Measurements from ENCODE around the gene SLMAP.
"Not testable (repeated sequence)": the region's sequence is repeated elsewhere in the genome, so short reads cannot be mapped to it uniquely, and the experiment has no call there.

The SLMAP gene

GRCh38 chr3:57863380-57863779, 107.3 kb downstream of the SLMAP start:
- Histone ChIP-seq H3K27ac (no peak overlapping the region), H3K4me3 (no peak overlapping the region)

- no peak overlapping the region for H3K27ac ChIP-seq
- no peak overlapping the region for H3K4me3 ChIP-seq
Measured at GRCh38 chr3:57864853-57865252, 108.7 kb downstream of the SLMAP start.

DNA sequence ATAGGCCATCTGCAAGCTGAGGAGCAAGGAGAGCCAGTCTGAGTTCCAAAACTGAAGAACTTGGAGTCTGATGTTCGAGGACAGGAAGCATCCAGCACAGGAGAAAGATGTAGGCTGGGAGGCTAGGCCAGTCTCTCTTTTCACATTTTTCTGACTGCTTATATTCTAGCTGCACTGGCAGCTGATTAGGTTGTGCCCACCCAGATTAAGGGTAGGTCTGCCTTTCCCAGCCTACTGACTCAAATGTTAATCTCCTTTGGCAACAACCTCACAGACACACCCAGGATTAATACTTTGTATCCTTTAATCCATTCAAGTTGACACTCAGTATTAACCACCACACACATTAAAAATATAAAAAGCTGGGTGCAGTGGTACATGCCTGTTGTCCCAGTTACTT, 113.0 kb downstream of the SLMAP start:
- H3K4me3 ChIP-seq, H3K27ac ChIP-seq: not testable (repeated sequence)

- Histone ChIP-seq H3K27ac (no peak overlapping the region), H3K4me3 (no peak overlapping the region)
Measured at GRCh38 chr3:57872606-57873005, 116.5 kb downstream of the SLMAP start.

- H3K27ac ChIP-seq = no peak overlapping the region
- no peak overlapping the region for H3K4me3 ChIP-seq
Measured at GRCh38 chr3:57876632-57877031, 120.5 kb downstream of the SLMAP start.

DNA sequence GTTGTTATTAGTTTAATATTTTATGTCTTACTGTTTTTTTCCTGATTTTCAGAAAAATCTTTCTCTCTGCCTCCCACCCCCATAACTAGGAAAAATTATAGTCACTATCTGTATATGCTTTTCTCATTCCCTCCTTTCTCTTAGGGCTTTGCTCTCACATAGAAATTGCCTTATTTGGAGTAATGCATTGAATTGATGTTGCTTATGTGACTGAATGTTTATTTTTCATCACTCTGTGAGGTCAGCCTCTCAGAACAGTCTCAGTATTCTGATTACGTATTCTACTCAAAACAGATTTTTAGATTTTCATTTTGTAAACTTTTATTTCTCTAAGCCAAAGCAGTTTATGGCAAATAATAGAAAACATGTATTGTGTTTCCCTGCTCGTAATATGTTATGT, 121.0 kb downstream of the SLMAP start:
- Histone ChIP-seq H3K27ac (no peak overlapping the region), H3K4me3 (no peak overlapping the region)

DNA sequence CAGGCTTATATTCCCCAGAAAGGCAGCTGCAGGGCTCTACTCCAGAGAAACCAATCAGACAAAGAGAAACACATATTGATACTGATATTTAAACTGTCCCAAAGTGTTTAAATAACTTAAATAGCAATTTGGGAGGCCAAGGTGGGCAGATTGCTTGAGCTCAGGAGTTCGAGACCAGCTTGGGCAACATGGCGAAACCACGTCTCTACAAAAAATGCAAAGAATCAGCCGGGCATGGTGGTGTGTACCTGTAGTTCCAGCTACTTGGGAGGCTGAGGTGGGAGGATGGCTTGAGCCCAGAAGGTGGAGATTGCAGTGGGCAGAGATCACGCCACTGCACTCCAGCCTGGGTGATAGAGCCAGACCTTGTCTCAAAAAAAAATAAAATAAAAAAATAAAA, 128.3 kb downstream of the SLMAP start:
- not testable (repeated sequence) for H3K27ac ChIP-seq, H3K4me3 ChIP-seq

GRCh38 chr3:57889807-57890206, 133.7 kb downstream of the SLMAP start:
- Histone ChIP-seq H3K4me3 (no peak overlapping the region), H3K27ac (peak overlapping the region in 2 of 21 experiments; percentile 7 to 16)

GRCh38 chr3:57890874-57891273, 134.8 kb downstream of the SLMAP start:
- Histone ChIP-seq H3K4me3 (no peak overlapping the region), H3K27ac (peak overlapping the region in 1 of 21 experiments; percentile 16)

- H3K27ac ChIP-seq = no peak overlapping the region
- no peak overlapping the region for H3K4me3 ChIP-seq
Measured at GRCh38 chr3:57892423-57892822, 136.3 kb downstream of the SLMAP start.

DNA sequence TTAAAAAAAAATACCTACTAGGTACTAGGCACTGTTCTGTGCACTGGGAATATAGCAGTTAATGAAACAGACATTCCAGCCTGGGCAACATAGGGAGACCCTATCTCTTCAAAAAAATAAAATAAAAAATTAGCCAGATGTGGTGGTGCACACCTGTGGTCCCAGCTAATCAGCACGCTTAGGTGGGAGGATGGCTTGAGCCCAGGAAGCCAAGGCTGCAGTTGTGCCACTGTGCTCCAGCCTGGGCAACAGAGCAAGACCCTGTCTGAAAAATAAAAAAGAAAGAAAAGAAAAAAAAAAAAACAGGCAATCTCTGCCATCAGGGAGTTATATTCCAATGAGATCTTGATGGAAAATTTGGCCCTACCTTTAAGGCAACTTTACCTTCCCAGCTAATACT, 137.0 kb downstream of the SLMAP start:
- peak overlapping the region in 1 of 21 experiments; percentile 7 for H3K27ac ChIP-seq
- H3K4me3 ChIP-seq = no peak overlapping the region

DNA sequence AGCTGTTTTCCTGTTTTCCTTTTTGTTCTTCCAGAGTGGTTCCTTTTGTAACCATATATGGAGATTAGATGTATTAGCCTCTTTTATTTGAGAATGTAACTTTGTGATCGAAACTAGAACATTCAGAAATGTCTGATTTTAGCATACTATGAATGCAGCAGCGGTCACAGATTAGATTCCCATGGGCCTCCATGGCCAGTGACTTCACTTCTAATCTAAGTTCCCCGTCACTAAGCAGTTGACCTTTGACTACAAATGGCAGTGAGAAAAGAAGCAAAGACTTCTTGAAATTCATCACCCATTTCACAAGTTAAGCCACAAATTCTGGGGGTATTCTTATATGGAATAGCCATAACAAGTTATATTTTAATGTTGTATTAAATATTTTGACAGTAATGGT, 137.6 kb downstream of the SLMAP start:
- Histone ChIP-seq H3K4me3 (no peak overlapping the region), H3K27ac (no peak overlapping the region)

DNA sequence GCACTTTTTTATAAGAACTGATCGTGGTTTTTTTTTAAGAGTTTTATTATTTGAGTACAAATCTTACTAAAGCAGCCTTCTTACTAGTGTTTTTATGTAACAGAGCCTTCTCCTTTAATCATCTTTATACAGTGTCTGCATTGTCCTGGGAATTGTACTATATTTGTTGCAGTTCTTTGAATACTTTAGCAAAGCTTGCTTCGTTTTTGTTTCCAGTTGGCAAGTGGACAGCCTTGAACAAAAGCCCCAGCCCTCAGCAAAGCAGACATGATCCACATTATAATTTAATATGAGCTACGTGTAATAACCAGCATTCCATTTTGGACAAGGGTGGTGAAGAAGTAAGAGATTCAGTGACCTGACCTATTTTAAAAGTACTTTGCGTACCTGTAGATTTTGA, 139.9 kb downstream of the SLMAP start:
- Histone ChIP-seq H3K27ac (peak overlapping the region in 1 of 21 experiments; percentile 2), H3K4me3 (no peak overlapping the region)

- Histone ChIP-seq H3K4me3 (no peak overlapping the region), H3K27ac (no peak overlapping the region)
Measured at GRCh38 chr3:57896691-57897090, 140.6 kb downstream of the SLMAP start.

DNA sequence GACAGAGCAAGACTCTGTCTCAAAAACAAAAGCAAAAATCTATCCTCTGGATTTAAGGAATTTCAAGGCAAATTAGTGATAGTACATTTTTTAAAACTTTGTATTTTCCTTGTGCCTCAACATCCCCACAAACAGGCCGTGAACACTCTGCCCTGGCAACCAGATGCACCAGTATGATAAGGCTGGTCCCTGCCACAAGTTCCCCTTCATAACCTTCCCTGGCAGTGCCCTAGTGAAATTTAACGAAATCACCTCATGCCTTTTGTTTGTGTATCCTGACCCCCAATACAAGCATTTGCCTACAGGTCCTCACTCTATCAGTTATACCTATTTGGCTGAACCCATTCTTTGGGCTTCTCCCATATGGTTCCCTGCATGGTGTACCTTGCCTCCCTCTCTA, 144.7 kb downstream of the SLMAP start:
- H3K27ac ChIP-seq = no peak overlapping the region
- H3K4me3 ChIP-seq = no peak overlapping the region

DNA sequence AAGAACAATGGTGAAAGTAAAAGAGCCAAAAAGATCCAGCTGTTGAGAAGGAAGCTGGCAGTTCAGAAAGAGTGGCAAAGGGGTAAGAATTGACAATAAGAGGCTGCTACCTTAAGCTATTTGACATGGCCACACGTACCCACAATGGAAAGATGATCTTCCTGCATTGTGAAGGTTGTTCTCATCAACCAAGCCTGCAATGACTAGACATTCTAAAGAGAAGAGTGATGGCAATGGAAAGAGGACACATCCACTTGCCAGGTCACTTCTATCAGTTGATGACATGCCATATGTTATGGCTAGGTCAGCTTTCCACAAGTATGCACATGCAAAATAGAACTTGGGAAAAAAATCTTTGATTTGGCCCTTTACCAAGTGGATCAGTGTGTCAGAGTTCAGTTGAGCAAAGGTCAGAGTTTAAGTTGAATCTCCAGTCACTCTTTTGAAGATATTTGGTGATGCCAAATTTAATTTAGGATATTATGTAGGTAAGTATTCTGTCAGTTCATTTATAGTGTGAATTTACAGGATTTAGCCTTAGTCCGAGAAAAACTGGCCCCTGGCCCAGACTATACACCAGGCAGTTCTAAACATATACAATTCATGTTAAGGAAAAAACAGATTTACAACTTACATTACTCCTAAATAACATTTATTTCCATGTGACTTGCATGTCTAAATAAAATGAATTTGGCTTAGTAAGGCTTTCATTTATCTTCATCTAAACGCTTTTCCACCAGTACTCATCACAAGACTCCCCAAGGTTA, 147.2 kb downstream of the SLMAP start:
- no peak overlapping the region for H3K27ac ChIP-seq
- H3K4me3 ChIP-seq = no peak overlapping the region

- Histone ChIP-seq H3K4me3 (no peak overlapping the region), H3K27ac (no peak overlapping the region)
Measured at GRCh38 chr3:57910990-57911389, 154.9 kb downstream of the SLMAP start.

- Histone ChIP-seq H3K27ac (no peak overlapping the region), H3K4me3 (no peak overlapping the region)
Measured at GRCh38 chr3:57911593-57911992, 155.5 kb downstream of the SLMAP start.

GRCh38 chr3:57917601-57918000, 161.5 kb downstream of the SLMAP start:
- Histone ChIP-seq H3K27ac (peak overlapping the region in 11 of 21 experiments; percentile 1 to 66 (median 30)), H3K4me3 (no peak overlapping the region)

DNA sequence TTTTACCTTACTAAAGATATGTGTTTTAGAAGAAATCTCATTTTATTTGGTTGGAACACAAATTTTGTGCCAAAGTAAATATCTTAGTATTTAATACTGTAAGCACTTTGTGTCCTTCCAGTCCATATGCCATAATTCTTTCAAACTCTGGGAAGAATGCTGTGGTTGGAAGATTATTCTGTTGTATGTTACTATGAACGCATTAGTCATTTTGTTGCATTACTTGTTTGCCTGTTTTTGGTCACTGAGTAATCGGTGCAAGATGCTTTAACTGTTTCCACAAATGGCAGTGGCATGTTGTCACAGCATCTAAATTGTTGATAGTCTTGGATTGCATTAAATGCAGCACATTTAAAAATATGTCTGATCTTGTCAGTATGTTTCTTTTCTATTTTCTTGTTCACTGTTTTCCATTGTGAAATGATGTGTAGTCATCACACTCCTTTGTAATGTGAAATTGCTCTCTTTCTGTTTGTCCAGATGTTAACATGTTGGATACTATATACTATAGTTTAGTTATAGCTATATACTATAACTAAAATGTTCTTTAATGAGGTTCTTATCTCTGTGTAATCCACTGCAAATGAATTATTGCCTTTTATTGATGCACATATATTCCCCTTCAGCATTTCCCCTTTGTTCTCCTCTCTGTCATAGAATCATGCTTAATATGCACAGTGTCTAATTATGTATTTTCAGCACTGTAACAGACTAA, 162.2 kb downstream of the SLMAP start:
- peak overlapping the region in 7 of 21 experiments; percentile 1 to 66 (median 38) for H3K27ac ChIP-seq

GRCh38 chr3:57919987-57920386, 163.9 kb downstream of the SLMAP start:
- no peak overlapping the region for H3K4me3 ChIP-seq

More for the DNA sequence above, 162.2 kb downstream of the SLMAP start:
- no peak overlapping the region for H3K4me3 ChIP-seq

More at GRCh38 chr3:57919987-57920386, 163.9 kb downstream of the SLMAP start:
- H3K27ac ChIP-seq = no peak overlapping the region
